Motor neuron (in vitro differentiated cells): Measurements from ENCODE around the gene TMEM94. TPM values are rescaled to one million over a fixed set of nuclear protein-coding genes. Genes with fewer than 3 reads are reported as not detected.

Source experiments
- ATAC-seq, 8 experiments: fragments of 200-7000 bp; cut with Tn5 transposase; replicated peaks in 6 of 8; 2 replicates each; pipeline ENCODE4 v1.8.0; 2021; ENCODE audit warnings: mild to moderate bottlenecking in 8 of 8, moderate library complexity in 8 of 8
- H3K27ac ChIP-seq, 2 donors: fragments of 250-450 bp; sonication (Bioruptor Pico); 2 replicates each; pipeline ENCODE4 v1.9.0; 2021; ENCODE audit warnings: antibody characterized with exemption in 2 of 2, mild to moderate bottlenecking in 2 of 2, moderate library complexity in 1 of 2
- H3K4me1 ChIP-seq, 2 donors: fragments of 250-450 bp; sonication (Bioruptor Pico); replicated peaks in 1 of 2; 2 replicates each; pipeline ENCODE4 v1.6.1; 2021; ENCODE audit warnings: antibody characterized with exemption in 2 of 2, mild to moderate bottlenecking in 2 of 2, moderate library complexity in 1 of 2
- H3K4me3 ChIP-seq, 5 donors: fragments of 250-450 bp; sonication (Bioruptor Pico); 2 replicates each; pipeline ENCODE4 v1.9.0; 2021; ENCODE audit warnings: antibody characterized with exemption in 5 of 5, mild to moderate bottlenecking in 5 of 5, moderate library complexity in 4 of 5
- WGBS, 10 experiments: fragments of 450-650 bp; shearing (Covaris generic); methylation state at CpG; one replicate each; pipeline ENCODE4 v1.0.0; 2022; 5-methylcytosine and 5-hydroxymethylcytosine counted together
- in situ Hi-C, 9 experiments: fragments of 400-800 bp; cut with MboI; loops; one replicate each; pipeline ENCODE4 v1.15.0; 2021; ENCODE audit warnings: low sequenced_read_pairs in 9 of 9, low pct_unique_long_range_greater_than_20kb in 2 of 9; ENCODE audit not compliant: unreplicated experiment in 9 of 9
- total RNA-seq, 8 experiments: library from RNA; unstranded; fragments of 300-600 nt; gene quantifications; 2 replicates each; pipeline versions ENCODE4 v1.2.3 to v1.2.4, GENCODE V29; 2022

Gene TMEM94
- total RNA-seq, 8 experiments from 2014 or later, result 19.3 to 92.7 (median 56.1) TPM

DNA sequence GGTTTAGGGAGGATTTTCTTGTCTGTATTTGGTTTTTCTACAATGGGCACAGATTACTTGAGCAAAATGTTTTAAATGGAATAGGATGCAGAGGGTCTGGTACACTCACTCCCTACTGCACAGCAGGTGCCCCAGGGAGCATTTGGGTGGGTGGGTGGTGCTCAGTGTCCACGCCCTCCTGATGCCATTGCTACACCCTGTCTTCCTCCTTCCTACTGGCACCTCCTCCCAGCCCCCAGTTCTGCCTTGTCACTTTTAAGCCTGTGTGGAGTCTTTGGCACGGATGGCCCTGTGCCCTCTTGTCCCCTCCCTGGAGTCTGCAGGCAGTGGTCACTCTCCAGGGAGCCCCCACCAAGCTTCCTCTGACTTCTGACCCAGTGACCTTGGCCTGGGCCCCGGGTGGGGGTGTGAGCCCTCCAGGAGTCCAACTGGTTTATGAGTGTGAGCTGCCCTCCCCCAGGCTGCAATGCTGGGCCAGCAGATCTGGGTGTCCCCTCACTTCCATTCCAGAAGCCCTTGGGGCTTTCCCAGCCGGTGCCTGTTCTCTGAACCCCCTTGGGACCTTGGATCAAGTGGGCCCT, 84.6 kb downstream of the TMEM94 start:
- in situ Hi-C loops, result no loop called here
- no peak for ATAC-seq
- Histone ChIP-seq H3K4me3 (no peak overlapping the region), H3K4me1 (peaks cover 0 to 4% of the 10 kb centered on the region in 2 donors), H3K27ac (no peak overlapping the region)
- WGBS, 10 experiments, result 60 to 100% (median 76%) methylated on average over 1 to 3 of the region's 4 CpGs; no CpG with 5 or more reads in 6 of the 10 experiments

DNA sequence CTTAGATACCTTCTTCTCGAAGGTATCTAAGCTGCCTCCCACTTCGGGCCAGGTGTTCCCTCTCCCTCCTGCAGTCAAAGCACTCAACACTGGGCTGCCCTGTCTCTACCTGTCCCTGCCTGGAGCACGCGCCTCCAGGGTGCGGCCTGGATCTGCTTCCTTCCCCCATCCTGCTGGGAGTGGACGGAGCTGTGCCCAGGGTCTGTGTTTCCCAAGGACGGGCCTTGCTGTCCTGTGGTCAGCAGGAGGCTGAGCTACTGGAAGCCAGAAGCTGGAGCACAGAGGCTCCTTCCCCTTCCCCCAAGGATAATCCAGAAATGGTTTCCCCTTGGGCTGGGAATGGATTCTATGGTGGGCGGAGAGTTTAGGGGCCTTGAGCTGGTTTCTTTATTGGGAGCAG, 85.8 kb downstream of the TMEM94 start:
- Histone ChIP-seq H3K4me1 (peaks cover 0 to 4% of the 10 kb centered on the region in 2 donors), H3K4me3 (no peak overlapping the region), H3K27ac (no peak overlapping the region)
- no peak for ATAC-seq
- WGBS, 10 experiments, result 60 to 100% (median 94%) methylated on average over 1 to 4 of the region's 8 CpGs; no CpG with 5 or more reads in 5 of the 10 experiments
- in situ Hi-C loops, result no loop called here

DNA sequence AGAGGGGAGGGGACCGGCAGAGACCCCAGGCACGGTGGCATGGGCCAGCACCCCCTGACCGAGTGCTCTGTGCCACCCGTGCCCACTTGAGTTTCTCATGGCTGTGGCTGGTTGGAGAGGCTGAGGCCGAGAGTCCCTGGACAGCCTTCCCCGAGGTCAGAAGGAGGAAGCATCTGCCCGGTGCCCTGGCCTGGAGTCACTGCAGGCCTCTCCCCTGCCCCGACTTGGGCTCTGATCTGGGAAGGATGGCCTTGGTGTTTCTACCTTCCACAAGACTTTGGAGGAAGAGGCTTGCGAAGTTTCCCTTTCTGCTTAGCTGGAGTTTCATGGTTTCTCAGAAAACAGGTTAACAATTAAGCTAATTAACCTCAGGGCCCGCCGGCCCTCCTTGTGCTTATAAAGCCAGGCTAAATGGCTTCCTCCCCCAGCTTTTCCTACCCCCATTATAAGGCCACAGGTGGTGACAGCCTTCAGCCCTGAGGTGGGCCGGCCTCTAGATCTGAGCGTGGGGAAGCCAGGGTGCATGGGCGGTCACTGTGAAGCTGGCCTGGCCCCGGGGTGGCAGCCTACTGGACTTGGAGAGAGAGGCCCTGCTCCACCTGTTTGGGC, 86.4 kb downstream of the TMEM94 start:
- Histone ChIP-seq H3K4me1 (peaks cover 0 to 4% of the 10 kb centered on the region in 2 donors), H3K4me3 (no peak overlapping the region), H3K27ac (no peak overlapping the region)
- no peak for ATAC-seq
- in situ Hi-C loops, result no loop called here
- whole genome bisulfite sequencing, 10 experiments, result 61 to 100% (median 66%) methylated on average over 2 to 8 of the region's 15 CpGs; no CpG with 5 or more reads in 6 of the 10 experiments

DNA sequence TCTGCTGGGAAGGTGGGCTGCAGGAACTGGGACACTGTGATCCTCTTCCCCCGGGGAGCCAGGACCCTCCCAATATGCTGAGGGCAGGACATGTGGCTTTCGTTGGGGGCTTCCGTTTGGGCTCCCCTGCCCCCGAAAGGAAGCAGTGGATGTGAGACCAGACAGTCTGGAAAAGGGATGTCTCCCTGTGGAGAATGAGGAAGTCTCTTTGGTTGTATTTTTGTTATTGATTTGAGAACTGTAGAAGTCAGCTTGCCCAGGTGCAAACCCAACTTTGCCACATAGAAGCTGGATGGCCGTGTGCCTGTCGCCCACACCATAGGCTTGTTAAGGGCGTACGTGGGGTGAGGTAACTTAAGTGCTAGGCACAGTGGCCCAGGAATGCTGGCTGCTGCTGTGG, 87.8 kb downstream of the TMEM94 start:
- no peak overlapping the region for H3K4me3 ChIP-seq
- ATAC-seq, result no peak
- H3K4me1 ChIP-seq, result peaks cover under 1 to 4% of the 10 kb centered on the region in 2 donors
- 0 to 50% methylated on average over 1 to 8 of the region's 8 CpGs; no CpG with 5 or more reads in 8 of the 10 experiments for WGBS, 10 experiments
- H3K27ac ChIP-seq, result no peak overlapping the region
- in situ Hi-C loops, result no loop called here

DNA sequence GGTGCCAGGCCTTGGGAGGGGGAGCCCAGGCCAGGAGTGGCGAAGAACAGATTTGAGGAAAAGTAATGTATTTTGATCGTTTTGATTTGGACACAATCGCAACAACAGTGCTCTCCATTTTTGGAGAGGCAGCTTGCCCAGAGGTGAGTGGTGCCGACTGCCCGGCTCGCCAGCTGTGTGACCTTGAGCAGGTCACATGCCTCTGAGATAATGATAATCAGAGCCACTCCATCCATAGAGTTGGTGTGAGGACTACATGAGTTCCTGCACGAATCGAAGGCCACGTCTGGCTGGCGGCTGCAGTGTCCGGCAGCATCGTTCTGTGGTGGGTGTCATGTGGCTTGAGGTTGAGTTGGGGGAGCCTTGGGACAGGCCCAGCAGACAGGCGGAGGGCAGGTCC, 89.7 kb downstream of the TMEM94 start:
- no peak for ATAC-seq
- Histone ChIP-seq H3K4me1 (peaks cover 0 to 4% of the 10 kb centered on the region in 2 donors), H3K27ac (no peak overlapping the region), H3K4me3 (no peak overlapping the region)
- in situ Hi-C loops, result no loop called here
- 73 to 100% methylated on average over 3 of the region's 13 CpGs; no CpG with 5 or more reads in 8 of the 10 experiments for WGBS, 10 experiments

DNA sequence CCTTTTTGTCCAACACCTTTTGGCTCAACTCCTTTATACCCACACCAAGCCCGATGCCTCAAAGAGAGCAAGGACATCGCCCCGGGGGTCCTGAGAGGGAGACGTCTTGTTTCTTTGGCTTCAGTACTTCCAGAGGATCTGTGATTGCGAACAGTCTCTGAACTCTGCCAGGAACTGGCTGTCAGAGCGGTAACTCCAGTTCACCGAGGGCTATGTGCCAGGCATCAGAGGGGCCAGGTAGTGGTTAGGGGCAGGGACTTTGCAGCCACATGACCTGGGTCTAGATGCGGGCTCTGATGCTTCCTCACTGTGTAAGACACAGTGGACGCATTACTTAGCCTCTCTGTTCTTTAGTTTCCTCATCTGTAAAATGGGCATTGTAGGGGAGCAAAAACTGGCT, 90.7 kb downstream of the TMEM94 start:
- WGBS, 10 experiments, result 0 to 100% (median 94%) methylated on average over 1 to 8 of the region's 9 CpGs; no CpG with 5 or more reads in 3 of the 10 experiments
- no peak overlapping the region for H3K4me3 ChIP-seq
- no peak for ATAC-seq
- peaks cover 0 to 8% of the 10 kb centered on the region in 2 donors for H3K4me1 ChIP-seq
- in situ Hi-C loops, result no loop called here
- no peak overlapping the region for H3K27ac ChIP-seq

DNA sequence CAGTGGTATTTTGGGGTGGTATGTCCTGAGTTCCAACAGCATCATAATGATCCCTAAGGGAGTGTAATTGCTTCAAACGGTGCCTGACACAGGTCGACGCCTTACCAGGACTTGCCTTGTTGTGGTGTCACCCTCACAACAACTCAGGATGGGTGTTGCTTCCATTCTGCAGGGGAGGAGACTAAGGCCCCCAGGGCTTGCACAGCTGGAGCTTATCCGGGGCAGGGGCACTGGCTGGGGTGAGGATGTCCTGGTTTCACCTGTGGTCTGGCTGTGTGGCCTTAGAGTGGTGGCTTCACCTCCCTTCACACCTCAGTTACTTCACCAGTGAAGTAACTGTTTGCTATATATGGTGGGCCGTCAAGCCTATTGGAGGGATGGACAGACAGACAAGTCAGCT, 92.4 kb downstream of the TMEM94 start:
- ATAC-seq, result peak in 3 of 8 experiments; percentile 8 to 82 (median 60)
- WGBS, 10 experiments, result 40 to 100% (median 70%) methylated on average over 1 to 5 of the region's 5 CpGs; no CpG with 5 or more reads in 5 of the 10 experiments
- H3K27ac ChIP-seq, result no peak overlapping the region
- in situ Hi-C loops, result no loop called here
- H3K4me3 ChIP-seq, result no peak overlapping the region
- peaks cover 0 to 18% of the 10 kb centered on the region in 2 donors for H3K4me1 ChIP-seq

Other genes with a start within 250 kb of the TMEM94 start
- 10 to 100 TPM; 13.0 to 39.2 (median 18.9) TPM for gene GGA3, start 195.0 kb upstream of the TMEM94 start, total RNA-seq
- 100 to 1,000 TPM in 1 of 8 experiments, 10 to 100 TPM in 7; 48.2 to 108 (median 78.7) TPM for gene MRPS7, start 194.8 kb upstream of the TMEM94 start, total RNA-seq
- gene MIF4GD, start 185.4 kb upstream of the TMEM94 start, total RNA-seq, result 10 to 100 TPM in 7 of 8 experiments, 1 to 10 TPM in 1; 9.8 to 21.2 (median 16.3) TPM
- gene SLC25A19, start 167.2 kb upstream of the TMEM94 start, total RNA-seq, result 10 to 100 TPM in 2 of 8 experiments, 1 to 10 TPM in 6; 3.7 to 17.9 (median 5.9) TPM
- gene GRB2, start 51.0 kb upstream of the TMEM94 start, total RNA-seq, result 10 to 100 TPM; 37.1 to 76.5 (median 43.9) TPM
- gene CASKIN2, start 58.9 kb downstream of the TMEM94 start, total RNA-seq, result 10 to 100 TPM in 1 of 8 experiments, 1 to 10 TPM in 7; 2.2 to 10.8 (median 6.4) TPM
- 10 to 100 TPM; 11.1 to 25.1 (median 14.9) TPM for gene TSEN54, start 59.9 kb downstream of the TMEM94 start, total RNA-seq
- gene LLGL2, start 69.1 kb downstream of the TMEM94 start, total RNA-seq, result 1 to 10 TPM in 6 of 8 experiments, under 1 TPM in 2; 0.60 to 6.1 (median 3.0) TPM
- 10 to 100 TPM in 1 of 8 experiments, 1 to 10 TPM in 7; 2.9 to 31.5 (median 4.5) TPM for gene MYO15B, start 131.2 kb downstream of the TMEM94 start, total RNA-seq
- gene SMIM5, start 176.8 kb downstream of the TMEM94 start, total RNA-seq, result 1 to 10 TPM in 3 of 8 experiments, under 1 TPM in 5; 0.16 to 3.9 (median 0.88) TPM
- 10 to 100 TPM; 12.6 to 58.3 (median 22.8) TPM for gene RECQL5, start 210.5 kb downstream of the TMEM94 start, total RNA-seq
- gene SAP30BP, start 210.7 kb downstream of the TMEM94 start, total RNA-seq, result 100 to 1,000 TPM in 1 of 8 experiments, 10 to 100 TPM in 7; 52.5 to 106 (median 75.2) TPM